Fibroblast of skin of right quadriceps (primary cell): ENCODE measurements around the gene AP4E1.
A peak's percentile ranks its signal among the peaks of the same experiment; 100 is the strongest.
"Not testable (repeated sequence)": the region's sequence is repeated elsewhere in the genome, so short reads cannot be mapped to it uniquely, and the experiment has no call there.

ENCODE experiments used
- DNase-seq: peaks from one replicate; pipeline ENCODE4 v3.0.0-alpha.2; 2013

The AP4E1 gene

GRCh38 chr15:51030649-51031316 is 122.3 kb downstream of the AP4E1 start:
- DNase-seq = peak; percentile 32

GRCh38 chr15:51037474-51037873 is 129.0 kb downstream of the AP4E1 start:
- DNase-seq = not testable (repeated sequence)

GRCh38 chr15:51038162-51038973 is 129.9 kb downstream of the AP4E1 start:
- DNase-seq = no peak

- DNase-seq = no peak
Measured at GRCh38 chr15:51038974-51039319, 130.5 kb downstream of the AP4E1 start.

DNA sequence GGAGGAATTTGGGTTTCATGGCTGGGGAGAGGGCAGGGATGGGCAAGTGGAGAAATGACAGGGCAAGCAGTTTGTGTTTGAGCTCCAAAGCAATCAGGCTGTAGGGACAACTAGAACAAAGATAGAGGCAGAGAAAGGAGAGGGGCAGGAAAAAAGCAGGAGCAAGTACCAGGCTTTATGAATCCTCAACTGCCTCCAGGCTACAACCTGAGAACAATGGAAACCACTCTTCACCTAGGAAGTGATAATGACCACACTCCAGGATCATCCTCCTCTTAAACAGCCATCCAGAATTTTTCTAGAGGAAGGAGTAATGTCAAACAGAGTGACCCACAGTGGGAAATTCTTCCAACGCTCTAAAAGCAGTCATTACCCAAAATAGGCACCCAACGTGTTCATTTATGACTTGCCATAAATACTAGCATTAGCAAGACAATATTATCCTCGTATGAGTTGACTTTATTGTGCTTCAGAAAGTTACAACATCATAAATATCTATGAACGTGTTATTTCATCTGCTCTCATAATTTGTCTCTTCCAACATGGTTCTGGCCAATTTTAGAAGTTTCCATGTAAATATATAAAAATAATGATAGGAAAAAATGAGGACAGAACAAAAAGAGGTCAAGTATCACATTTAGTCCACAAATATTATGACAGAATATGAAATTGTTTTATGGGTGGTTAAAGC is 135.7 kb downstream of the AP4E1 start:
- DNase-seq = no peak

GRCh38 chr15:51046016-51046415 is 137.5 kb downstream of the AP4E1 start:
- no peak for DNase-seq

DNA sequence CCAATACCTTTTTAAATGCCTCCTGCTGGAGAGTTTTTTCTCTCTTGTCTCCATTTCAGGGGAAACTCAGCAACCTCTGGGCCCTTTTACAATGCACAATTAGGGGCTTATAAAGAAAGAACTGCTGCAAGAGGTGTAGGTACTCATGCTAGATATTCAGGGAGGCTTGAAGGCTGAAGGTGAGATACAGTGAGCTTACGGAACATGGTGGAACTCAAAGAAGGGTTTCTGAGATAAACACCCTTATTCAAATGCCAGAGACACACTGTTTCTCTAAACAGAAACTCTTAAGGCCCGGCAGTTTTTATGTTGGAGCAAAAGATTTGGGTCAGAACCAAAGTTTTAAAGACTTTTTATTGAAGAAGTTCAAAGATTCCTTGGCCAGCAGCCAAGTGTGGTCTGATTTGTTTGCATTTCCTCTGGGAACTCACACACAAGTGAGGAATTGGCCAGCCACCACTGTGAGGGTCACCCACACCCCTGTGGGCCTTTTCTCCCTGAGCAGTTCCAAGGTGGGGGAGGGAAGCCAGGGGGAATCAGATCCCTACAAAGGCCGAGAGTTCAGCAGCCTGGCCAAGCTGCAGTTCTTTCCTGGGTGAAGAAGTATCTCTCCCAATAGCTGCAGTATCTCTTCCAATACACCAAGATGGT is 138.4 kb downstream of the AP4E1 start:
- peak; percentile 25 for DNase-seq

DNA sequence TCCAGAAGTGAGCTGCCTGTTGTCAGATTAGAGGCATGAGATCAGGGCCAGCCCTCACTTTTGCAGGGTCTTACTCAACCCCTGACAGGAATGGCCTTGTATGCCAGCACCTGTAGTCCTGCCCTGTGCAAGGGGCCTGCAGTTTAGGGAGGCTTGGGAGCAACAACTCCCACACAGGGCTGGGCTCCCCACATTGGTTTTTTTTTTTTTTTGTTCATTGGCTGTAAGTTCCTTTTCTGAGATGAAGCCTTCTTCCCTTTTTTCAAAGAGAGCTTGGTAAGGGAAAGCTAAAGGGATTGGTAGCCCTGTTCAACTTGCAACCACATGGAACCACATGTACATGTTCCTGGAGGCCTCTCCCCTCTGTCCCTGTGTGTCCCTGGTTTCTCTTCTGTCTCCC is 139.8 kb downstream of the AP4E1 start:
- no peak for DNase-seq

- DNase-seq = no peak
Measured at GRCh38 chr15:51049081-51049480, 140.6 kb downstream of the AP4E1 start.

GRCh38 chr15:51051776-51052175 is 143.3 kb downstream of the AP4E1 start:
- DNase-seq = no peak

GRCh38 chr15:51053571-51053970 is 145.1 kb downstream of the AP4E1 start:
- no peak for DNase-seq

DNA sequence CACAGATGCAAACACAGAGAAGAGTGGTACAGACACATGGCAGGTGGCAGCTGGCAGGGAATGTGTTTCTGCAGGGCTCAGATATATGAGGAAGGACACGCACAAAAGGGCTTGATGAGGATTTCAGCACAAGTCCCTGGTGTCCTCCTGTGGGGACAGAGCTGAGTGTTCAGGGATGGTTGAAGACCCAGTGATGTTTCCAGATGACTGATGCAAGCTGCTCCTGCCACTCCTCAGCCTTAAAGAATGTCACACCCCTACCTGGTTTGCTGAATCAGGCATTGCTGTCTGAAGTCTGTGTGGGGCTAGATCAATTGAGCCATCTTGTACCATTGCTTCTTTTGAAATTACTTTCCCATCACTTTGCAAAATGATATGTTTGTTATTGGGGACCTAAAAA is 146.1 kb downstream of the AP4E1 start:
- no peak for DNase-seq
